Epidermal melanocyte (primary cell): ENCODE results near the gene LGALS3BP.

Experiments used
- DNase-seq: peaks from one replicate; pipeline ENCODE4 v3.0.0; 2011; ENCODE audit warnings: low spot score; ENCODE audit not compliant: insufficient read length

LGALS3BP gene

DNA sequence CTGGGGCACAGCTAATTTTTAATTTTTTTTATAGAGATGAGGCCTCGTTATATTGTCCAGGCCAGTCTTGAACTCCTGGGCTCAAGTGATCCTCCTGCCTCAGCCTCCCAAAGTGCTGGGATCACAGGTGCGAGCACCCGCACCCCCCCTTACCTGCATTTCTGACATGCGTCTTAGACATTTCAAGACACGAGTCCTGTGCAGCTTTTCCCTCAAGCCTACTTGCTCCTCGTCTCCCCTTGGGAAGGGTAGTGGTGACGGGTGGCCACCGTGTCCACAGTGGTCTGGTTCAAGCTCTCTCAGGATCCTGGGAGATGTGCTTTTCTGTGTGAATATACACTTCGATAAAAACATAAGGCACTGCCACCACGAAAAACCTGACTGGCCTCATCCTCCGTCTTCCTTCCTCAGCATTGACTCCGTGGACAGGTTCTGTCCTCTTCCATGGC, 20.2 kb upstream of the LGALS3BP start:
- DNase-seq: no peak

GRCh38 chr17:78999056-78999768, 19.5 kb upstream of the LGALS3BP start:
- peak; percentile 9 for DNase-seq

DNA sequence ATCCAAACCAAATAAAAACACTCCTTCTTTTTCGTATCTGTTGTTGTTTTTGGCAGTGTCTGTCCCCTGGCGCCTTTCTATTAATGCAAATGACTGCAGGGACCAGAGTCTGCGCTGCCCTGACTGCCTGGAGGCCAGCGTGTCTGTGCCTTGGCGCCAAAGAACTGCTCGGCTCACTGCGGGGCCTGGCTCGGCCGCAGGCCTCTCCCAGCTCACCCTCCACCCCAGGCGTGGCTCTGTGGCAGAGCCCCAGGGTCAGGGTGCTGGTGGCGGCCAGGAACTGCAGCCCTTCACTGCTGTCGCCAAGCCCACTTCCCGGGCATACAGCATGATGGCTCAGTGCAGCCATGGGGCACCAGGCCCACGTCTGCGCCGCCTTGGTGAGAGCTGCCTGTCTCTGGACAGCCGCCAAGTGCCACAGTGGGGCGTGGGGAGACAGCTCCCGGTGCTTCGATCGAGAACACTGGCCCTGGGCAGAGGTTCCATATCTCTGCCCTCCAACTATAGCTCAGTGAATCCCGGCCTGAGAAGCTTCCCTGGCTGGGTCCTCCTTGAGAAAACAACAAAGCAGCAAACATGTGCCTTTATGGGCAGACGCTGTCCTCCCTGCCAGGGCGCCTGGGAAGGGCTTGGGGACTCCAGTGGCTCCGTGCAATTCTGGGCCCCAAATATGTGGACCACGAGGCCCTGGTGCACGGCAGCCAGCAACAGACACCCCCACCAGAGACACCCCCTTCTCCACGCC, 18.8 kb upstream of the LGALS3BP start:
- peak; percentile 8 for DNase-seq

GRCh38 chr17:78997881-78998280, 18.2 kb upstream of the LGALS3BP start:
- DNase-seq: peak; percentile 5

- peak; percentile 9 for DNase-seq
These were observed 17.6 kb upstream of the LGALS3BP start for GRCh38 chr17:78997231-78997741.

- peak; percentile 12 for DNase-seq
These were observed 17.1 kb upstream of the LGALS3BP start for GRCh38 chr17:78996781-78997201.

GRCh38 chr17:78995761-78996451, 16.2 kb upstream of the LGALS3BP start:
- peak; percentile 17 for DNase-seq

- DNase-seq: peak; percentile 17
These were observed 15.5 kb upstream of the LGALS3BP start for GRCh38 chr17:78995022-78995760.

DNA sequence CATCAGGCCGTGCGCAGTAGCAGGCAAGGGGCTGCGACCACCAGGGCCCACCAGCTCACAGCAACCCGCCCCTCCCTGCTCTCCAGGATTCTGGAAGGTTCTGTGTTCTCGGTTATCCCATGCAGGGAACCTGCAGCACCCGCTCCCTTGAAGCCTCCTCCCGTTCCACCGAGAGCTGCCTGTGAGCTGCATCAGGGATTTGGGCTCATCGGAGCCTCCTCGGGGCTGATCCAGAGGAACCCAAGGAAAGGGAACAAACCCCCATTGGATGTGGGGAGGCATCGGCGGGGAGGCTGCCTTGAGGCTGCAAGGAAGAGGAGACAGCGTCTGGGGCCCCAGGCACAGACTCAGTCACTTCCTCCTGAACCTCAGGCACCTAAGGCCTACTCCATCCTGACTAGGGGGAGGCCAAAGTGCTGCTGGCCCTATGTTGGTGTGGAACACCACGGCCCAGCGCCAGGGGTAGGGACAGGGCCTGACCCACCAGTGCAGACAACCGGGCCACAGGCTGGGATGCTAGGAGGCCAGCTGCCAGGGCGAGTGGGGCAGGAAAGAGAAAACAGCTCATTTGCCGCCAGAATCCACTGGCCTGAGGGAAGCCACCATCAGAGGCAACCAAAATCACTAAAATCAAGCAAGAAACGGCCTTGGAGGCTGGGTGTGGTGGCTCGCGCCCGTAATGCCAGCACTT, 14.4 kb upstream of the LGALS3BP start:
- peak; percentile 11 for DNase-seq

DNA sequence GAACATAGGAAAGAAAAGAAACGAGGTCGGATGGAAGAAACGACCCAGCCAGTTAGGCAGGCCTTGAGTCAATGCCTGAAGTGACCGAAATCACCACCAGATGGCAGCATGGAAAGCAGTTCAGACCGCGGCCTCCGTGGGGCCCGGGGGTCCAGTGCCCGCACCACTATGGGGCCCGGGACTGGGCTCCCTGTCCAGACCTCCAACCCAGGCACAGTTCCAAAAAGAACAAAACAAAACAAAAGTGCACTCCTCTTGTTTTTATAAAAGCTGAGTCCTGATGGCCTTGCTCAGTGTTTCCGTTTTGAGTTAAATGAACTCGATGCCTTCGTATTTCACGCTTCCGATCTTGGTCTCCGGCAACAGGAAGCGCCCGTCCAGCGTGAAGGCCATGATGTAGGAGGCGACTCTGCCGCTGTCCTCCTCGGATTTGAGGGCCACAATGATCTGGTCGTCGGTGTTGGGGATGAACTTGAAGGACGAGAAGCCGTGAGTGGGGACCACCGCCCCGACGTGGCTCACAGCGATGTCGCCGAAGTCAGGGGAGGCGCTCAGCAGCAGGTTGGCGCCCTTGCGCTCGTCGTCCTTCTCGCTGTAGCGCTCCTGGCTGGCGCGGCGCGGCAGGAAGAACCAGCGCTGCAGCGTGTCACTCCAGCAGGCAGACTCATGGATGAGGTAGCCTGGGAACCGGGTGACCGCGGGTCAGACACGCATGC, 13.7 kb upstream of the LGALS3BP start:
- peak; percentile 42 for DNase-seq

DNA sequence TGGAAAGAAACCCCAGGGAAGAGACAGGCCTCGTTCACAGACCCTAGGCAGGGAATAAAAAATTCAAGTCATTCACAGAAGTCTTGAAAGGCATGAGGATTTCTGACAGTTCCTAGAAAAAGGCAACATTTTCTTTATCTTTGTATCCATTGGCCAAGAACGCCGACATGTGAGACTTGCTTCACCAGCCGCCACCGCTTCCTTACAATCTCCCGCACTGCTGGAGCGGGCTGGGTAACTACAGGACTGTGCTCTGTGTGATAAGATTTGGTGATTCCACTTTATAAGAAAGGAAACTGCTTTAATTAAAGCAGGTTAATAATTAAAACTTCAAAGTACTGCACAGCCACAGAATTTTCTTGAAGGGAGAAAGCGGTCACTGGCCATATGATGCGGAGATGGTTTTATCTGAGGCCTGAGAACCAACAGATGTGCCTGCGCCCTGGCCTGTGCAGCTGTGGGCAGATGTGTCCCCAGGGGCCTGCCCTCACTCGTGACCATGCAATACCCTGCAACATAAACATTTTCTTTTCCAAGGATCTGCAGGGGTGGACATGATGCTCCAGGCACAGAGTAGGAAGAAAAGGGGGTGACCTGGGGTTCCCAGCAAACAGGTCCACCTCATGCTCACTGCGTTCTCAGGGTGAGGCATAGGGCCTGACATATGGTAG, 13.0 kb upstream of the LGALS3BP start:
- peak; percentile 16 for DNase-seq

DNA sequence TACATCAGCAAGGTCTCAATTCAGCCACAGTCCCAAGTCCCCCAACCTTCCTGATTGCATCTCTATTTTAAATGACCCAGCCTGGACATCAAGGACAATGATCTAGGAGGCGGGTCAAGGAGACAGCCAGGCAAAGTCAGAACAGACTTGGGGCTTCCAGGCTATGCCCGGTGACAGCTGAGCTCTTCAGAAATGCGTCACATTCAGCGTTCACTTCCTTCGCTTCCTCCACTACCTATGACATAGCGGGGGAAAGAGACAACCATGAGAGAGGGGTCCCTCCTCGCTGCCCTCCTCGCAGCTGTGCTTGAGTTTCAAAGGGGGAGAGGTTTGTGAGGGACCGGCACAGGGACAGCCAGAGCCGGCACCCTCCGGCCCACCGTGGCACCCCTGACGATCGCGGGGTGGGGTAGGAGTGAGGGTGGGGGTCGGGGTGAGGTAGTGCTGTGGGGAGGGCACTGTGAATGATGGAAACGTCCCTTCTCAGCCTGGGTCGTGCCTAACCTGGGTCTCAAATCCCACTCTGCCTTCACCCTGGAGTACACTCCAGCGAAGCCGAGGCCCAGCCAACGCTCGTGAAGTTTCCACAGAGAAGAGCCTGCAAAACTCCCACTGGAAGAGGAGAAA, 12.3 kb upstream of the LGALS3BP start:
- peak; percentile 5 for DNase-seq

- DNase-seq: peak; percentile 4
These were observed 11.5 kb upstream of the LGALS3BP start for GRCh38 chr17:78991017-78991738.

GRCh38 chr17:78990349-78991016, 10.8 kb upstream of the LGALS3BP start:
- DNase-seq: peak; percentile 12

DNA sequence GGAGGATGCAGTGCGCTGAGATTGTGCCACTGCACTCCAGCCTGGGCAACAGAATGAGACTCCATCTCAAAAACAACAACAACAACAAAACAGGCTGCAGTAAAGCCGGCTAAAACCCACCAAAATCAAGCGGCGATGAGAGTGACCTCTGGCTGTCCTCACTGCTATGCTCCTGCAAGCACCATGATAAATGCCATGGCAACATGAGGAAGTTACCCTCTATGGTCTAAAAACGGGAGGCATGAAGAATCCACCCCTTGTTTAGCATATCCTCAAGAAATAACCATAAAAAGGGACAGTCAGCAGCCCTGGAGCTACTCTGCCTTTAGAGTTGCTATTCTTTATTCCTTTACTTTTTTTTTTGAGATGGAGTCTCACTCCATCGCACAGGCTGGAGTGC, 8.4 kb upstream of the LGALS3BP start:
- DNase-seq: no peak

DNA sequence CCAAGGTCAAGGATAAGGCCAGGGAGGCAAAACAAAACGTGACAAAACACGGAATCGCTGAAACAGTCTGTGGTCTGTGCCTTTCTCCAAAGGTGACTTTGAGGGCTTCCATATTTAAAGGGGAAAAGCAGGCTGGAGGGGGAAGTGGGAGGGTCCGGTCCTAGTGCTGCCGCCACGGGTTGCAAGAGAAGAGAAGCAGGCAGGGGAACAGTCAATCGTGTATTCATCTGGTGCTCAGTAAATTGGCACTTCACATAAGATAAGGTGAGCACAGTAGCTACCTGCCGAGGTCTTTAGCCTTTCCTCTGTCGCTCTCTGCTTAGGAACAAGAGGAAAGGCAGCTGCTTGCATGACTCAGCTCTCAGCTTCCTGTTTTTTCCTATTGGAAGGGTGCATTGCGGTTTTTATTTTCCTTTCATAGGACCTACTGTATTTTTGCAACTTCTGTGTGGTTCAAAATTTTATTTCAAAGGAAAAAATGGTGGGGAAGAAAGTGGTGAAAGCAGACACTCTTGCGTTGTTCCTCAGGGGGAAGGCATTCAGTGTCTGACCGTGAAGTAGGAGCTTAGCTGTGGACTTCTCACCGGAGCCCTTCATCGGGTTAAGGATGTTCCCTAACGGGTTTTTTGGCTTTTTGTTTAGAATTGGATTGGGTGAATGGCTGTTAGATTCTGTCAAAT, 7.1 kb upstream of the LGALS3BP start:
- DNase-seq: no peak

GRCh38 chr17:78986048-78986648, 6.4 kb upstream of the LGALS3BP start:
- DNase-seq: no peak
